A673 (cell line): ENCODE data around the gene LRRC8D. TPM values are rescaled to one million over a fixed set of nuclear protein-coding genes. Genes with fewer than 3 reads are reported as not detected.

Experiments used
- BruUV-seq: library from RNA; stranded (reverse); fragments of 400-500 nt; replicated peaks from 2 replicates; lab custom pipeline; 2021; lab: Mats Ljungman, UMichigan
- CTCF ChIA-PET: fragments of 300-600 bp; sonication (Branson Sonifier 250); formaldehyde crosslinking; loops from one replicate; lab custom pipeline; 2022; ENCODE audit warnings: antibody characterized with exemption; lab: Charles Lee
- POLR2A ChIA-PET: fragments of 300-600 bp; sonication (Branson Sonifier 250); formaldehyde crosslinking; loops from one replicate; lab custom pipeline; 2022; ENCODE audit warnings: antibody characterized with exemption; ENCODE audit not compliant: low non-redundant PET; lab: Charles Lee
- DNase-seq: peaks from one replicate; pipeline ENCODE4 v3.0.0-alpha.2; 2015; ENCODE audit warnings: low spot score
- H3K27ac ChIP-seq: fragments of 200-600 bp; sonication (generic); 2 replicates; pipeline ENCODE4 v1.5.1; 2016; ENCODE audit warnings: mixed run types, low read depth, mild to moderate bottlenecking, mixed read lengths, antibody characterized with exemption, low read length; ENCODE audit not compliant: poor library complexity, severe bottlenecking
- H3K27me3 ChIP-seq: fragments of 200-600 bp; sonication (generic); replicated peaks from 2 replicates; pipeline ENCODE4 v1.6.1; 2017; ENCODE audit warnings: mixed run types, low read depth, mild to moderate bottlenecking, mixed read lengths, antibody characterized with exemption, low read length; ENCODE audit not compliant: insufficient read depth, poor library complexity
- H3K36me3 ChIP-seq: fragments of 200-600 bp; sonication (generic); 2 replicates; pipeline ENCODE4 v1.6.1; 2016; ENCODE audit warnings: mixed run types, mild to moderate bottlenecking, mixed read lengths, antibody characterized with exemption, low read length; ENCODE audit not compliant: insufficient read depth, poor library complexity, severe bottlenecking
- H3K4me1 ChIP-seq: fragments of 200-600 bp; sonication (generic); 2 replicates; pipeline ENCODE4 v1.6.1; 2017; ENCODE audit warnings: mixed run types, mild to moderate bottlenecking, mixed read lengths, antibody characterized with exemption, low read length; ENCODE audit not compliant: insufficient read depth, poor library complexity, severe bottlenecking
- H3K4me3 ChIP-seq: fragments of 200-600 bp; sonication (generic); 2 replicates; pipeline ENCODE4 v1.5.1; 2016; ENCODE audit warnings: low read depth, mixed run types, mild to moderate bottlenecking, mixed read lengths, low read length; ENCODE audit not compliant: poor library complexity, severe bottlenecking
- H3K9me3 ChIP-seq: fragments of 200-600 bp; sonication (generic); 2 replicates; pipeline ENCODE4 v1.6.1; 2016; ENCODE audit warnings: mixed run types, low read depth, mild to moderate bottlenecking, mixed read lengths, antibody characterized with exemption, low read length; ENCODE audit not compliant: poor library complexity, severe bottlenecking
- CTCF ChIP-seq: fragments of 300-800, 200-600 bp; sonication (generic); conservative IDR thresholded peaks from 2 replicates; pipeline ENCODE4 v1.5.1; 2017; ENCODE audit warnings: low read depth, mild to moderate bottlenecking, antibody characterized with exemption, low read length, moderate library complexity, mixed read lengths
- EZH2 ChIP-seq: fragments of 200-600 bp; sonication (generic); IDR thresholded peaks from 2 replicates; pipeline ENCODE4 v1.6.1; 2017; ENCODE audit warnings: borderline replicate concordance, low read depth, mild to moderate bottlenecking, mixed read lengths, antibody characterized with exemption, low read length; ENCODE audit not compliant: poor library complexity, severe bottlenecking
- intact Hi-C: fragments of 100-400 bp; cut with micrococcal nuclease; formaldehyde crosslinking; loops from one replicate; pipeline ENCODE4 v1.10.0; 2022; ENCODE audit not compliant: unreplicated experiment
- total RNA-seq: library from RNA; stranded (reverse); gene quantifications from 2 replicates; pipeline ENCODE4 v1.2.3, GENCODE V29; 2021

Gene LRRC8D
- total RNA-seq, 1 experiment from 2014 or later, result 59.4 TPM

GRCh38 chr1:89950703-89951102 is 129.9 kb downstream of the LRRC8D start:
- POLR2A ChIA-PET, result no interaction called here

GRCh38 chr1:89951766-89952604 is 131.2 kb downstream of the LRRC8D start:
- POLR2A ChIA-PET, result no interaction called here
- intact Hi-C loops, result no loop called here
- Histone ChIP-seq H3K27me3 (no peaks in the 10 kb centered on the region), H3K9me3 (no peaks in the 10 kb centered on the region), H3K27ac (no peak overlapping the region), H3K36me3 (no peaks in the 10 kb centered on the region), H3K4me3 (no peak overlapping the region), H3K4me1 (no peaks in the 10 kb centered on the region)
- DNase-seq, result no peak
- BruUV-seq, result no TSS peak
- TF ChIP-seq CTCF, result no peak
- no peak for TF ChIP-seq EZH2
- CTCF ChIA-PET, result no interaction called here

More at GRCh38 chr1:89950703-89951102, 129.9 kb downstream of the LRRC8D start:
- BruUV-seq, result no TSS peak
- no peak overlapping the region for H3K4me3 ChIP-seq
- no peak for TF ChIP-seq EZH2
- TF ChIP-seq CTCF, result no peak
- H3K27me3 ChIP-seq, result no peaks in the 10 kb centered on the region
- intact Hi-C loops, result no loop called here
- no peaks in the 10 kb centered on the region for H3K9me3 ChIP-seq
- CTCF ChIA-PET, result interaction anchor here (0.7 kb wide), 1 partner anchor 130 kb away, joined by 4 read pairs; the partner anchor contains the start of gene LRRC8D
- no peak overlapping the region for H3K27ac ChIP-seq
- no peaks in the 10 kb centered on the region for H3K4me1 ChIP-seq
- H3K36me3 ChIP-seq, result no peaks in the 10 kb centered on the region
- no peak for DNase-seq

- H3K4me3 ChIP-seq, result no peak overlapping the region
- no peaks in the 10 kb centered on the region for H3K27me3 ChIP-seq
- no peak overlapping the region for H3K27ac ChIP-seq
- no peak for TF ChIP-seq CTCF
- TF ChIP-seq EZH2, result no peak
- no peaks in the 10 kb centered on the region for H3K9me3 ChIP-seq
- ChIA-PET POLR2A (no interaction called here), CTCF (no interaction called here)
- H3K4me1 ChIP-seq, result no peaks in the 10 kb centered on the region
- intact Hi-C loops, result no loop called here
- DNase-seq, result no peak
- H3K36me3 ChIP-seq, result no peaks in the 10 kb centered on the region
- no TSS peak for BruUV-seq
Observed at GRCh38 chr1:89952605-89953130, 131.8 kb downstream of the LRRC8D start.
